ENCODE measurements around the gene TREM2. TPM values are rescaled to one million over a fixed set of nuclear protein-coding genes. Genes with fewer than 3 reads are reported as not detected.

Gene TREM2
- total RNA-seq, 6 experiments from 2014 or later, result 0.20 to 4.6 (median 2.3) TPM

DNA sequence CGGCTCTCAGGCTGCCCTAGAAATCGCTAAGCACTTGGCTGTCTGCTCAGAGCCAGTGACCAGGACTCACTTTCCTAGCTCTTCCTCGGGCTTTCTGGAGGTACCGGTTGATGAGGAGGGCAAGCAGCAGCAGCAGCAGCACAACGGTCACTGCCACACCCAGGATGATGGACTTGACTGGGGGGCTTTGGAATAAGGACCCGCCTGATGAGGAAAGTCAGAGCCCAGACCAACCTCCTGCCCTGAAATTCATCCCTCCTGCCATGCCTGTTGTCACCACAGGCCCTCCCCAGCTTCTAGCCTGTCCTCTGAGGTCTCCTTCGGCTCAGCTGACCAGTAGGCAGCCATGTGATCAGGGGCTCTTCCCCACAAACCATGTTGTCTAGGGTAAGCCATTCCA is 21.8 kb upstream of the TREM2 start:
- no peak for ATAC-seq
- no peak for DNase-seq
- Histone ChIP-seq H3K36me3 (no peaks in the 10 kb centered on the region), H3K9me3 (no peaks in the 10 kb centered on the region), H3K27me3 (no peaks in the 10 kb centered on the region), H3K4me1 (no peaks in the 10 kb centered on the region), H3K4me3 (no peak overlapping the region), H3K27ac (no peak overlapping the region)
- intact Hi-C loops (cut with DNase I), result no loop called here
- WGBS (ENCODE audit: insufficient coverage, low coverage, low lambda C conversion rate, missing lambda C conversion rate), result 56% methylated on average over 2 of the region's 7 CpGs
- TF ChIP-seq, protein P1, sequence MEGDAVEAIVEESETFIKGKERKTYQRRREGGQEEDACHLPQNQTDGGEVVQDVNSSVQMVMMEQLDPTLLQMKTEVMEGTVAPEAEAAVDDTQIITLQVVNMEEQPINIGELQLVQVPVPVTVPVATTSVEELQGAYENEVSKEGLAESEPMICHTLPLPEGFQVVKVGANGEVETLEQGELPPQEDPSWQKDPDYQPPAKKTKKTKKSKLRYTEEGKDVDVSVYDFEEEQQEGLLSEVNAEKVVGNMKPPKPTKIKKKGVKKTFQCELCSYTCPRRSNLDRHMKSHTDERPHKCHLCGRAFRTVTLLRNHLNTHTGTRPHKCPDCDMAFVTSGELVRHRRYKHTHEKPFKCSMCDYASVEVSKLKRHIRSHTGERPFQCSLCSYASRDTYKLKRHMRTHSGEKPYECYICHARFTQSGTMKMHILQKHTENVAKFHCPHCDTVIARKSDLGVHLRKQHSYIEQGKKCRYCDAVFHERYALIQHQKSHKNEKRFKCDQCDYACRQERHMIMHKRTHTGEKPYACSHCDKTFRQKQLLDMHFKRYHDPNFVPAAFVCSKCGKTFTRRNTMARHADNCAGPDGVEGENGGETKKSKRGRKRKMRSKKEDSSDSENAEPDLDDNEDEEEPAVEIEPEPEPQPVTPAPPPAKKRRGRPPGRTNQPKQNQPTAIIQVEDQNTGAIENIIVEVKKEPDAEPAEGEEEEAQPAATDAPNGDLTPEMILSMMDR (IDR thresholded peaks at IDR 0.05), result no peak
- no peak for TF ChIP-seq POLR2A (IDR thresholded peaks at IDR 0.05)

DNA sequence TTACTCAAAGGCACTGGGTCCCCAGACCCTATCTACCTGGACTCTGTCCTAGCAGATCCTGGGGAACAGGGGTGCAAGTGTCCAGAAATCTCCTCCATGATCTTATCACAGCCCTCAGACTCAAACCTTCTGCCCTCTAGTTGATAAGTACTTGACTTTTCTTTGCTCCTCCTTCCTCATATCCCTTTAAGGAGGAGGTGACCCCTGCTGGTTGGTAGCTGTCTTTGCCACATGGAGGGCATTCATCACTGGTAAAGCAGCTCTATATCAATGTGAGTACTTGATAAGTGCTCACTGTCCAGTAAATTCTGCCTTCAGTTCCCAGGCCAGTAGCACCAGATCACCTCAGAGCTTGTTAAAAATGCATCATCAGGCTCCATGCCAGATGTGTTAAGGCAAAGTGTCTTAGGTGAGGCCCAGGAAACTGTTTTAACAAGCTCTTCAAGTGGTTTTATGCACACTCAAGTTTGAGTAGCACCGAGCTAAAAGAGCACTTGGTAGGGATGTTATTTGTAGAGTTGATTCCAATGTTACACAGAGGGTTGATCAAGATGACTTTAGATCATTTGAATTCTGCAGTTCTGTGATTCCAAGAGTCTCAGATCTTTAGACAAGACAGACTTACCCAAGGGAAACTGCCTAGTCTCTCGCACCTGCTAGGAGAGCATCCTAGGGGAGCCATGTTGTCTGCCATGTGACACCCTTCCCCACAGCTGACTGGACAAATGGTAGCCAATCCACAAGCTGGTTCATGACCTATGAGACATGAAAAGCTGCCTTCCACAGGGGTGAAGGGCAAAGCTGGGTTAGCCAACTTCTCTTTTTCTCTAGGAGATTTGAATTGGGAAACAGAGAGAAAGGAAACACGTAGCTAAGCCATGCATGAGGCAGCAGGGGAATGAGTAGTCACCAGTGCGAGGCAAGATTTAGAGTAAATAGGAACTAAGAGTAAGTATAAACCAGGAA is 19.4 kb upstream of the TREM2 start:
- DNase-seq, result no peak
- WGBS (ENCODE audit: insufficient coverage, low coverage, low lambda C conversion rate, missing lambda C conversion rate), result 64% methylated on average over 4 of the region's 4 CpGs
- intact Hi-C loops (cut with DNase I), result no loop called here
- Histone ChIP-seq H3K9me3 (no peaks in the 10 kb centered on the region), H3K36me3 (no peaks in the 10 kb centered on the region), H3K4me1 (no peaks in the 10 kb centered on the region), H3K27me3 (no peaks in the 10 kb centered on the region), H3K27ac (no peak overlapping the region), H3K4me3 (no peak overlapping the region)
- peak; percentile 77 to 87 (median 82) for ATAC-seq
- TF ChIP-seq, protein P1 (IDR thresholded peaks at IDR 0.05), result peak; percentile 43 to 65 (median 59)
- TF ChIP-seq POLR2A (IDR thresholded peaks at IDR 0.05), result no peak

DNA sequence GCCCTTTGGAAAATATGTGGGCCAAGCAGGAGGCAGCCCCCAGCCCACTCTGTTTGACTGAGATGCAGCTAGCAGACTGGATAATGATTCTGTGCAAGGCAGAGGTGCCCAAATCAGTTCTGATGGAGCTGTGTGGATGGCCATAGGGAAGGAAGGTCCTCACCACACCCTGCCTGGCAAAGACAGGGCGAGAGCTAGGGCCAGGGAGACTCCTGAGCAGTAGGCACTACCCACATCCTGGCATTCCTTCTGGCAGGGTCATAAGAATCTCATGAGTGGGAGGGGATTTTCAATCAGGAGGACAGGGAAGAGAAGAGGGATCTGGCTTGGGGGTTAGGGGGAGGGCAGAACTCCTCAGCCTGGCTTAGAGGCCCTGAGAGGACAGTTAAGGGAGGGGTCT is 18.6 kb upstream of the TREM2 start:
- intact Hi-C loops (cut with DNase I), result no loop called here
- no CpG with 5 or more reads among the region's 1 CpG for WGBS (ENCODE audit: insufficient coverage, low coverage, low lambda C conversion rate, missing lambda C conversion rate)

DNA sequence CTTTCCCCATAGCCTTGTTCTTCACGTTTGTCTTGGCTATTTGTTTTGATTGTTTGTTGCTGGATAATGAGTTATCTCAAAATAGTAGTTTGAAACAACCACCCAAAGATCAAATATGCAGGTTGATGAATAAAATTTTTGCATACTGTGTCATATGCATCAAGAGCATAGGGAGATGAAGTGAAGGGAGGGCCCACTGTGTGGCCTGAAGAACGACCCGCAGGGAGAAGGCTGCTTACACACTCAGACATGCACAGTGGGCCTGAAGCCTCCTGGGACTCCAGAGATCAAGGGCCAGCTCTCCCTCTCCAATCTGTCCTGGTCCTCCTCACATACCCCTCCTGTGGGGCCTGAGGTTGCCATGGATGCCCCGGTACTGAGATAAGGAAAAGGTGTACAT is 16.2 kb upstream of the TREM2 start:
- WGBS (ENCODE audit: insufficient coverage, low coverage, low lambda C conversion rate, missing lambda C conversion rate), result 35% methylated on average over 2 of the region's 4 CpGs
- Histone ChIP-seq H3K27me3 (no peaks in the 10 kb centered on the region), H3K27ac (no peak overlapping the region), H3K36me3 (no peaks in the 10 kb centered on the region), H3K9me3 (no peaks in the 10 kb centered on the region), H3K4me3 (no peak overlapping the region), H3K4me1 (no peaks in the 10 kb centered on the region)
- TF ChIP-seq, protein P1 (IDR thresholded peaks at IDR 0.05), result no peak
- TF ChIP-seq POLR2A (IDR thresholded peaks at IDR 0.05), result no peak
- intact Hi-C loops (cut with DNase I), result no loop called here
- no peak for DNase-seq
- no peak for ATAC-seq

More for the DNA sequence above, 18.6 kb upstream of the TREM2 start:
- H3K4me1 ChIP-seq, result no peaks in the 10 kb centered on the region
- H3K27me3 ChIP-seq, result no peaks in the 10 kb centered on the region
- DNase-seq (no peak), ATAC-seq (no peak)
- H3K36me3 ChIP-seq, result no peaks in the 10 kb centered on the region
- no peak overlapping the region for H3K27ac ChIP-seq
- TF ChIP-seq POLR2A (IDR thresholded peaks at IDR 0.05), result no peak
- TF ChIP-seq, protein P1 (IDR thresholded peaks at IDR 0.05), result no peak
- H3K9me3 ChIP-seq, result no peaks in the 10 kb centered on the region
- H3K4me3 ChIP-seq, result no peak overlapping the region

Measured in right lobe of liver (tissue), 6 donors.